Measurements from ENCODE around the gene PTPRJ. TPM values are rescaled to one million over a fixed set of nuclear protein-coding genes. Genes with fewer than 3 reads are reported as not detected.

The PTPRJ gene
- total RNA-seq, 1 donor from 2014 or later: 24.3 TPM

- no peak for TF ChIP-seq CTCF (conservative IDR thresholded peaks at IDR 0.05)
- no peak overlapping the region for H3K27ac Mint-ChIP-seq (ENCODE audit: unreplicated experiment)
- DNase-seq (ENCODE audit: low read depth, low spot score): no peak
- no peaks in the 10 kb centered on the region for H3K36me3 Mint-ChIP-seq (ENCODE audit: low read depth)
- H3K4me1 Mint-ChIP-seq: peaks cover 37% of the 10 kb centered on the region
- H3K27me3 Mint-ChIP-seq (ENCODE audit: low read depth): no peaks in the 10 kb centered on the region
- H3K4me3 Mint-ChIP-seq: no peak overlapping the region
- no peaks in the 10 kb centered on the region for H3K9me3 Mint-ChIP-seq
These were observed 76.2 kb downstream of the PTPRJ start for GRCh38 chr11:48056325-48057183.

- TF ChIP-seq CTCF (conservative IDR thresholded peaks at IDR 0.05): no peak
- Mint-ChIP-seq H3K27me3 (ENCODE audit: low read depth) (no peaks in the 10 kb centered on the region), H3K4me1 (peaks cover 34% of the 10 kb centered on the region), H3K4me3 (no peak overlapping the region), H3K9me3 (no peaks in the 10 kb centered on the region), H3K36me3 (ENCODE audit: low read depth) (no peaks in the 10 kb centered on the region), H3K27ac (ENCODE audit: unreplicated experiment) (no peak overlapping the region)
- DNase-seq (ENCODE audit: low read depth, low spot score): no peak
These were observed 77.7 kb downstream of the PTPRJ start for GRCh38 chr11:48058064-48058463.

- Mint-ChIP-seq H3K9me3 (no peaks in the 10 kb centered on the region), H3K4me3 (no peak overlapping the region), H3K4me1 (peaks cover 40% of the 10 kb centered on the region), H3K27ac (ENCODE audit: unreplicated experiment) (peak overlapping the region; percentile 10), H3K27me3 (ENCODE audit: low read depth) (no peaks in the 10 kb centered on the region), H3K36me3 (ENCODE audit: low read depth) (no peaks in the 10 kb centered on the region)
- no peak for DNase-seq (ENCODE audit: low read depth, low spot score)
- no peak for TF ChIP-seq CTCF (conservative IDR thresholded peaks at IDR 0.05)
These were observed 78.4 kb downstream of the PTPRJ start for GRCh38 chr11:48058788-48059187.

- TF ChIP-seq CTCF (conservative IDR thresholded peaks at IDR 0.05): no peak
- H3K36me3 Mint-ChIP-seq (ENCODE audit: low read depth): no peaks in the 10 kb centered on the region
- no peak overlapping the region for H3K4me3 Mint-ChIP-seq
- no peaks in the 10 kb centered on the region for H3K9me3 Mint-ChIP-seq
- H3K27me3 Mint-ChIP-seq (ENCODE audit: low read depth): no peaks in the 10 kb centered on the region
- DNase-seq (ENCODE audit: low read depth, low spot score): no peak
- no peak overlapping the region for H3K27ac Mint-ChIP-seq (ENCODE audit: unreplicated experiment)
- peaks cover 35% of the 10 kb centered on the region for H3K4me1 Mint-ChIP-seq
These were observed 82.3 kb downstream of the PTPRJ start for GRCh38 chr11:48062649-48063048.

GRCh38 chr11:48063424-48063978, 83.1 kb downstream of the PTPRJ start:
- no peak for TF ChIP-seq CTCF (conservative IDR thresholded peaks at IDR 0.05)
- Mint-ChIP-seq H3K27ac (ENCODE audit: unreplicated experiment) (no peak overlapping the region), H3K4me3 (no peak overlapping the region), H3K9me3 (no peaks in the 10 kb centered on the region), H3K36me3 (ENCODE audit: low read depth) (peaks cover 2% of the 10 kb centered on the region), H3K4me1 (peaks cover 35% of the 10 kb centered on the region), H3K27me3 (ENCODE audit: low read depth) (no peaks in the 10 kb centered on the region)
- no peak for DNase-seq (ENCODE audit: low read depth, low spot score)
